ENCODE measurements around the gene PYGO2. TPM values are rescaled to one million over a fixed set of nuclear protein-coding genes. Genes with fewer than 3 reads are reported as not detected.
A peak's percentile ranks its signal among the peaks of the same experiment; 100 is the strongest.

PYGO2 gene
- total RNA-seq, 1 experiment from 2014 or later, result 16.2 TPM

DNA sequence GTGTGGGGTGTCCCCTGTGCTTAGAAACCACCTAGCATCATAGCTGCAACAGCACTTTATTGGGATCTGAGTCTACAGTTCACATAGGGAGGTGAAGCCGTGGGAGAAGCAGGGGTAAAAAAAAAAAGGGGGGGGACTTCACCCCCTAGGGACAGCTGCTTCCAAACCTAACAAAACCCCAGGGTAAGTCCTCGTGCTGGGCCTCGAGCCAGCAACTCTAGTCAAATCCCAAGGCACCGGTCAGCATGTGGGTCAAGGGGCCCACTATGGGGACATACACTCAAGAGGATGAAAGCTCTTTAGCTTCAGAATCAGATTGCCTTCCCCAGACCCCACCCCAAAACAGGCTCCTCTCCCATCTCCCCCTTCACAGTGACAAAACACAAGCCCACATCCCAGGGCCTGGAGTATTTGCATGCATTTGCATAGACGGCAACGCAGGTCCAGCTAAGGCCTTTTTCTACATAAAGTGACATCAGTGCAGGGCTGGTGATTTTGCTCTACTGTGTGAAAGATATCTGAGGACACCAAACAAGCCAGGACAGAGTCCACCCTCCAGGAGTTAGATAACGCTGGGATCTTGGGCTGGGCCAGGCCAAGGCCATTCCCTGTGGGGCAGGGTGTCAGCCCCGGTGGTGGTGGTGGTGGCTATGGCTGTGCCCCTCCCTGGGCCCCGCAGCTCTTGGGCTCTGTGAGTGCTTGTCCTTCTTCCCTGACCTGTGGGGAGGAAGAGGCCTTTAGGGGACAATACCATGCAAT lies 17.0 kb downstream of the PYGO2 start:
- H3K9me3 ChIP-seq, result no peaks in the 10 kb centered on the region
- no peak for DNase-seq

DNA sequence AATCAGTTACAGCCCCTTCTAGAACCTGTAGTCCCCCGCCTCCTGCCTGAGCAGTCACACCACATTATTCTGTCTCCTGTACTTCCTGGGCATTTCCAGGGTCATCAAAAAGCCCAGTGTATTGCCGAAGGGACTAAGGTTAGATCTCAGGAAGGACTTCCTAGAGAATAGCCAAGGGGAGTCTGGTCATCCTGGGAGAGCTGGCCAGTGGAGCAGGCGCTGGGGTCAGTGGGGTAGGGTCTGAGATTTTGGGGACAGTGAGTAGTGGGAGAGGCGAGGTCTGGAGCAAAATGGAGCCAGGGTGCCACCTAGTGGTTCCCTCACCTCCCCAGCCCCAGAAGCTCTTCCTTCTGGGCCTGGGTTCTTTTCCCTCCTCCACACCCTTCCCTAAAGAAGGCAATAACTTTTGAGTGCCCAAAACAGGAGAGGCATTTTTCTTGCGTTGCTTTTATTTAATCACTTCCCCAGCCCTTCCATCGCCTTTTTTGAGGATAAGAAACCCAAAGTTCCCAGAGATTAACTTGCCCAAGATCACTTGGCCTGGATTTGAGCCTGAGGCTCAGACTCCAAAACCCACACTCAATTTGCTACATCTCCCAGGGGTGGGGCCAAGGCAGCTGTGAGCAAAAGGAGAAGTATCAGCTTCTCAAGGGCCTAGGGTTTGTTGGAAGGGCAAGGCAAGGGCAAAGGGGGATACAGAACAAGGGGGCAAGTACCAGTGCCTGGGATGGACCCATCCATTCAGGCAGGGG lies 17.8 kb downstream of the PYGO2 start:
- peak; percentile 24 for DNase-seq
- Histone ChIP-seq H3K9me3 (no peaks in the 10 kb centered on the region), H3K27me3 (no peaks in the 10 kb centered on the region)

More for the DNA sequence above, 17.0 kb downstream of the PYGO2 start:
- H3K27me3 ChIP-seq, result no peaks in the 10 kb centered on the region
- no peak overlapping the region for H3K4me3 ChIP-seq
- H3K36me3 ChIP-seq, result no peaks in the 10 kb centered on the region

DNA sequence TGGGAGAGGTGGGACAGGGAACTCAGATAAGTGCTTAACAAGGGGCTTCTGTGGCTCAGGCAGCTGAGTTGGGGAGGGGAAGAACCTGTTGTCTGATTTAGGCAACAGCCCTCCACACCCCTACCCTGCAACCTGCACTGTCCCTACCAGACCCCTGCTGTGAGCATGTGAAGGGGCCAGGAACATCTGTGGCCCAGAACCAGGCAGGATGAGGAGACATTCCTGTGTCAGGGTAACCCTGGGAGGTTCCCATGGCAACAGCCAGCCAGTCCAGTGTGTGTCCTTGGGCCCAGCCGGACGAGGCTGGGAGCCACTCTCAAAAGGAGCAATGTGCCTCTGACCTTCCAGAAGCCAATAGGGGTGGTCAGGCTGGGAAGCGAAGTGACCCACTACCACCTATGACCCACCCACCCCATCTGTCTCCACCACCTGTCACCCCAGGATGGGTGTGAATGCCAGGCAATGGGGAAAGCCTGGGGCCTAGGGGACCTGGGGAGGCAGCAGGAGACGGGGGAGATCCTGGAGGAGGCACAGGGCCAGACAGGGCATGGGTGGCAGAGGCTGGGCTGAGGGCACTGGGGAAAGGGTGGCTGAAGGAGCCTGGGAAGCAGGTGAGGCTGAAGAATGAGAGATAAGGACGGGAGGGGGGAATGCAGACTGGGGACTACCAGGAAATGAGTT lies 20.1 kb downstream of the PYGO2 start:
- H3K9me3 ChIP-seq, result no peaks in the 10 kb centered on the region
- no peaks in the 10 kb centered on the region for H3K27me3 ChIP-seq
- no peak overlapping the region for H3K4me3 ChIP-seq
- DNase-seq, result no peak
- no peaks in the 10 kb centered on the region for H3K36me3 ChIP-seq

More for the DNA sequence above, 17.8 kb downstream of the PYGO2 start:
- Histone ChIP-seq H3K4me3 (no peak overlapping the region), H3K36me3 (no peaks in the 10 kb centered on the region)

DNA sequence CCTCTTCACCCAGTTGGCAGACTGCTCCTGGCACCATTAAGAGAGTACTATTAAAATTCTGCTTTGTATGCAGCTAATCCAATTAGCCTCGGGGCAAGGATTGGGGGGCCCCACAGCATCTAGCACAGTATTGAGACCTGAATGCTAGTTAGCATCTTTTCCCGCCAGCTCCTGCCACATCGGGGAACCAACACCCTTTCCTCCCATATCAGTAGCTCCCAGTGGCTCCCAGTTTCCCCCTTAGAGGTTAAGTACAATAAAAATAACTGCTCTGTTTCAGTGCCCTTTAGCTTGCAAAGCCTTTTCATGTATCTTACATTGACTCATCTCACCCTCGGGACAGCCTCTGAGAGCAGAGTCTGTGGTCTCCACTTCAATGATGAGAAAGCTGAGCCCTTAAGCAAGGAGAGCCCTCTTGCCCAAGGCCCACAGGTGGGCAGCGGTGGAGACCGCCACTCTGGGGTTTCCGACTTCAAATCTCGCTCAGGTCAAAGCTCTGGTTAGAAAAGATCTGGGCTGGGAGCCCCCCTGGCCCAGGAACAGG lies 20.9 kb downstream of the PYGO2 start:
- no peak for DNase-seq
- no peaks in the 10 kb centered on the region for H3K9me3 ChIP-seq
- no peaks in the 10 kb centered on the region for H3K27me3 ChIP-seq
- no peak overlapping the region for H3K4me3 ChIP-seq
- H3K36me3 ChIP-seq, result no peaks in the 10 kb centered on the region

DNA sequence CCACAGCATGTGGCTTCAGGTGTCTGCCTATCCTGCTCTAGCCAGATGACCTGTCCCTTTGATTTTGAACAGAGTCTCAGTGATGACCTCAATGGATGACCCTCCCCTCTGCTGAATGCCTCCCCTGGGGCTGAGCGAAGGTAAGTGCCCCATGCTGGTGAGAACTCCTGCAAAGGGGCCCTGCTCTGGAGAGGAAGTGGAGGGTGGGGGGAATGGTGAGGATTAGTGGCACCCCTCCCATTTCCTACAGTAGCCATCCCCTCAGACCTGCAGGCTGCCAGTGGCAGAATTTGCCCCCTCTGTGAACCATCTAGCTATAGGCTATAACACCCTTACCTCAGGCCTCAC lies 21.4 kb downstream of the PYGO2 start:
- H3K4me3 ChIP-seq, result no peak overlapping the region
- H3K36me3 ChIP-seq, result no peaks in the 10 kb centered on the region; the same call in 1 of the 2 replicates
- no peaks in the 10 kb centered on the region for H3K9me3 ChIP-seq
- DNase-seq, result no peak
- H3K27me3 ChIP-seq, result no peaks in the 10 kb centered on the region

DNA sequence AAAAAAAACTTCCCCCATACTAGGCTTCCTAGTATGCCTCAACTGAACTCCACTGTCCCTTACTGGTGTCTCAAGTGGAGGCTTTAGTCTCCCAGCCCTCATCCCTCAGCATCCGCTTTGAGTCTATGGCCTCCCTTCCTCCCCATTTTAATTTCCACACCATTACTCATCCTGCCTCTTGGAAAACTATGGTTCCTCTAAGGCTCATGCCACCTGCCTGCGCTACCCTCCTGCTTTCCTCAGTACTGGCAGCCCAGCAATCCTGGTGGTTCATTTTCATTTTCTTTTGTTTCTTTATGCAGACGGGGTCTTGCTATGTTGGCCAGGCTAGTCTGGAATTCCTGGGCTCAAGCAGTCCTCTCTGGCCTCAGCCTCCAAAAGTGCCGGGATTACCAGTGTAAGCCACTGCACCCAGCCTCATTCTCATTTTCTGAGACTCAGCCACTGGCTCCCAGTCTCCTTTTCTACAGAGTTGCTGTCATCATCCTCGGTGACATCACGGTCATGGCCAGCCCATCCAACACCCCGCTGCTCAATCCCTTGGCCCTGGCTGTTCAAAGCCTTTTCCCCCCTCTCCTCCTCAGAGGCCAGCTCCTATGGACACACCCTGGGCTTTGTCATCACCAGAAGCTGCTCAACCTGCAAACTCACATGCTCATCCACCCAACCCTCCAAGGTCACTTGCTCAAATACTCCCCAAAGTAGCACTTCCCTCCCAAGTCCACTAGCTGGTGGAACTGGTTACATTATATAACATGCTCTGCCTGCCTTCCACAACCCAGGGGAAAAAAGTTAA lies 22.8 kb downstream of the PYGO2 start:
- H3K9me3 ChIP-seq, result no peaks in the 10 kb centered on the region
- no peak overlapping the region for H3K4me3 ChIP-seq
- H3K27me3 ChIP-seq, result no peaks in the 10 kb centered on the region
- H3K36me3 ChIP-seq, result no peaks in the 10 kb centered on the region; the same call in 1 of the 2 replicates
- no peak for DNase-seq

DNA sequence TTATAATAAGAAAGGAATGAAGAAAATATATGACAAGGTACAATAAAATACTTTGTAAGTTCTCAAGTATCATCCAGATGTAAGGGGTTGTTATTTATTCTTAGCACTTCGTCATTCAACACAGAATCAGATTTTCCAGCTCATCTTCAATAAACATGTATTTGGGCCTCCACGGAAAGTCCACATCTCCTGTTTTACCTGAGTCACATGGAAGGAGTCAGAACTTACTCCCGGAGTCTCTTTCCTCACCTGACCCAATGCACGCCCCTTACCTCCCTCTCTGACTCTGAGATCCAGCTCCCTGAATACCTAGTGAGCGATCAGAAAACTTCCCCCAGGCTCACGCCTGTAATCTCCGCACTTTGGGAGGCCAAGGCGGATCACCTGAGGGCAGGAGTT lies 23.6 kb downstream of the PYGO2 start:
- no peak for DNase-seq
- peak overlapping the region; percentile 71 for H3K4me3 ChIP-seq

DNA sequence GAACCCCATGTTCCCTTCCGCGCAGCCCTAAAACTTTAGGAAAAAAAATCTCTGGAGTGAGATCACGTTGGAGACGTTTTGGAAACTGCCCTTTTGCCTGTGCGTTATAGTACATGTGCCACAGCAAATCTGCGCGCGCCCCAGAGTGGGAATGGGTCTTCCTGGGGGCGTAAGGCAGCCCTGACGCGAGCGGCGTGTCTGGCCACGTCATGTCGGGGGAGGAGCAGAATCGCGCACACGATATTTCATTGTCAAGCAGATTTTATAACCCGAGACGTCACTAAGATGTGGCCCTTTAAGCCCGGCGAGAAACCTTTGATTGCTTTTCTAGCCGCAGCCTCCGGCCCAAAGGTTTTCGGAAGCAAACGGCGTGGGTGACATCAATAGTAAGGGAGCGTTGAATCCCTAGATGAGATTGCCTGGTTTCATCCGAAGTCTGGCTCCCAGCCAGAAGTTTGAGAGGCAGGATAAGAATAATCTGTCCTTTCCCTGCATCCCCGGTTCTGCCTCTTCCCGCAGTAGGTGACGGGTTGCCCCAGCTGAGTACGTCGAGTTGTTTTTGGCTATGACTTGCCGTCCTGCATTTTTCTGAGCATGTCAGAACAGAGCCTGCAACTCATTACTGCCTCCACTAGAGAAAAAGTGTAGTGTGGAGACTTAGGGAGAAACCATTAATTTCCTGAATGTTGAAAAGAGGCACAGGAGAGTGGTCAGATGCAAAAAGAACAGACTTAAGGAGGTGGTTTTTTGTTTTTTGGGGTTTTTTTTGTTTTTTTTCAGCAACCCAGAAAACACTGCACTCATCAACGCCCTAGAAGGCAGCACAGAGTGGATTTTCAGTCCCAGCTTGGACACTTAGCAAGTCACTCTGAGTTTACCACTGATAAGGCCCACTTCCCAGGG lies 24.2 kb downstream of the PYGO2 start:
- peak; percentile 92 for DNase-seq
- peak overlapping the region; percentile 71 for H3K4me3 ChIP-seq
- H3K27me3 ChIP-seq, result no peaks in the 10 kb centered on the region
- H3K9me3 ChIP-seq, result no peaks in the 10 kb centered on the region
- no peaks in the 10 kb centered on the region; the same call in 1 of the 2 replicates for H3K36me3 ChIP-seq

More for the DNA sequence above, 23.6 kb downstream of the PYGO2 start:
- Histone ChIP-seq H3K27me3 (no peaks in the 10 kb centered on the region), H3K36me3 (no peaks in the 10 kb centered on the region; the same call in 1 of the 2 replicates), H3K9me3 (no peaks in the 10 kb centered on the region)

DNA sequence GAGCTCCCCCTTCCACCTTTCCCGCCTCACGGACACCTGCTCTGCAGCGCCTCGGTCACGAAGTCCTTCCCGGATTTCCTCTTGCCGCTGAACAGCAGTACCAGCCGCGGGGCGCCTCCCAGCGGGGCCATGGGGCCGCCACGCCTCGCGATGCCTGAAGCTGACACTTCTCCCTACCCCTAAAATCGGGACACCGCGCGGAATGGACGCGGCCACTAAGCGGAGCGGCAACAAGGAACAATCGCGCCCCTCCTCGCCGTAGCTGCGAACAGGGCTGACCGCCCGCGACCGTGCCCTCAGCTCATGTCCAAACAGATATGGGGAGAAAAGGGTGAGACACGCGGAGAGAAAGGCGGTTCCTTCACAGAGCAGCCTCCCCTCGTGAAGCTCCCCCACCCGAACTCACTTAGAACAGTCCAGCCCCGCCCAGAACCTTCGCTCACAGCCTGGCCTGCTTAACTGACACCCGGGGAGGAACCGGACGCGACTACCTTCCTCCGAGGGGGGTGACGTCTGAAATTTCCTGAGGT lies 25.0 kb downstream of the PYGO2 start, which contains the start of gene PMVK:
Gene PMVK (minus strand): TSS at position 165 of the 530 bp plus-strand sequence. CDS start 34 bp downstream, at position 131.
- peak; percentile 96 for DNase-seq
- no peaks in the 10 kb centered on the region for H3K27me3 ChIP-seq
- H3K9me3 ChIP-seq, result no peaks in the 10 kb centered on the region
- peaks cover 4% of the 10 kb centered on the region for H3K36me3 ChIP-seq
- H3K4me3 ChIP-seq, result peak within 1 kb of the TSS; percentile 71

DNA sequence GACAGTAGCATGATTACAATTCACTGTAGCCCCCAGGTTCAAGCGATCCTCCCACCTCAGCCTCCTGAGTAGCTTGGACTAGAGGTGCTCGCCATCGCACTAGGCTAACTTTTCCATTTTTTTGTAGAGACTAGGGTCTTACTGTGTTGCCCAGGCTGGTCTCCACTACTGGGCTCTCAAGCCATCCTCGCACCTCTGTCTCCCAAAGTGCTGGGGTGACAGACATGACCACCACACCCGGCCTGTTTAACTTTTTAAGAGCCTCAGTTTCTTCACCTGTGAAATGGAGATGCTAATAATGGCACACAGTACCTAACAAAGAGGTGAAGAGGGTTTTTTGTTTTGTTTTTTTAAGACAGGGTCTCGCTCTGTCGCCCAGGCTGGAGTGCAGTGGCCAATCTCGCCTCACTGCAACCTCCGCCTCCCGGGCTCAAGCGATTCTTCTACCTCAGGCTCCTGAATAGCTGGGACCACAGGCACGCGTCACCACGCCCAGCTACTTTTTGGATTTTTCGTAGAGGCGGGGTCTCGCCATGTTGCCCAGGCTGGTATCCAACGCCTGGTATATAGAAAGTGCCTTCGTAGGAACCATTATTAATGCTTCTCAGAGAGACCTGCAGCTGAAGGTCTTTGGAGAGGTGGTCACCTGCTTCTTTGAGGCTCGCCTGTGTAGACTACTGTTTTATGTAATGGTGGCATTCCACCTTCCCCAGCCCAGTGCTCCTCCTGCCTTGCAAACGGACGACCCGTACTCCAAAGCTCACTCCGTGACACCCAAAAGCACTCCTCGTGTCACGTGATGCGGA lies 25.6 kb downstream of the PYGO2 start:
- H3K27me3 ChIP-seq, result no peaks in the 10 kb centered on the region
- H3K36me3 ChIP-seq, result peaks cover 4% of the 10 kb centered on the region
- no peaks in the 10 kb centered on the region for H3K9me3 ChIP-seq
- DNase-seq, result no peak
- H3K4me3 ChIP-seq, result peak overlapping the region; percentile 71

DNA sequence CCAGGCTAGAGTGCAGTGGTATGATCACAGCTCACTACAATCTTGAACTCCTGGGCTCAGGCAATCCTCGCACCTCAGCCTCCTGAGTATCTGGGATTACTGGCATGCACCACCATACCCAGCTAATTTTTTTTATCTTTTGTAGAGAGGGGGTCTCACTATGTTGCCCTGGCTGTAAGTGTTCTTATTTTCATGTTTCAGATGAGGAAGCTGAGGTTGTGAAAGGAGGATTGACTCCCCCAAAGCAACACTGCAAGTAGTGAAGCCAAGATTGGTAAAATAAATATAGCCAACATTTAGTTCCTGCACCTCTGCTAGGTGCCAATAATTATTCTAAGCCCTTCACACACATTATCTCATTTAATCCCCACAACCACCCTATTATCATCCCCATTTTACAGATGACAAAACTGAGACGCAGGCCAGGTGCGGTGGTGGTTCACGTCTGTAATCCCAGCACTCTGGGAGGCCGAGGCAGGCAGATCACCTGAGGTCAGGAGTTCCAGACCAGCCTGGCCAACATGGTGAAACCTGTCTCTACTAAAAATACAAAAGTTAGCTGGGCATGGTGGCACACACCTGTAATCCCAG lies 27.1 kb downstream of the PYGO2 start:
- no peak overlapping the region for H3K4me3 ChIP-seq
- no peaks in the 10 kb centered on the region for H3K27me3 ChIP-seq
- H3K36me3 ChIP-seq, result peaks cover 16% of the 10 kb centered on the region
- no peaks in the 10 kb centered on the region for H3K9me3 ChIP-seq
- DNase-seq, result no peak

DNA sequence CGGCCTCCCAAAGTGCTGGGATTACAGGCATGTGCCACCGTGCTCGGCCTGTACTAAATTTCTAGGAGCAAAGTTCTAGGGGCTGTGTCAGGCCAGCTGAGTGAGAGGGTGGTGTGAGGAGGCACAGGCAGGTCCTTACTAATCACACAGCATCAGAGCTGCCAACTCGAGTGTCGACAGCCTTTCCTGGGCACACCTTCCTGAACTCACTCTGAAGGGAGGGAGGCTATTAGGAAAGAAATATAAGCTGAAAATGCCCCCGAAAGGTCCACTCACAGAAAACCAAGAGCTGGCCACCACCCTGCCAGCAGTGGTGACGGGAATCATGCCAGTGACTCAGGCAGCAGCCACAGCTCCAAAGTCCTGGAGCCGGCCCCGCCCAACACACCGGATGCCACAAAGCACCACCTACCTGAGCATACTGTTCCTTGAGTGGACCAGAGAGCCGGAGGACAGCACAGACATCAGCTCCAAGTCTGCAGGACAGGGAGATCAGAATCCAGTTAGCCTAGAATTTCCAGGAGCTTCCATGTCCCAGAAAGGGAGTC lies 29.6 kb downstream of the PYGO2 start:
- DNase-seq, result no peak
- H3K4me3 ChIP-seq, result no peak overlapping the region
- H3K27me3 ChIP-seq, result no peaks in the 10 kb centered on the region
- peaks cover 18% of the 10 kb centered on the region for H3K36me3 ChIP-seq
- no peaks in the 10 kb centered on the region for H3K9me3 ChIP-seq

DNA sequence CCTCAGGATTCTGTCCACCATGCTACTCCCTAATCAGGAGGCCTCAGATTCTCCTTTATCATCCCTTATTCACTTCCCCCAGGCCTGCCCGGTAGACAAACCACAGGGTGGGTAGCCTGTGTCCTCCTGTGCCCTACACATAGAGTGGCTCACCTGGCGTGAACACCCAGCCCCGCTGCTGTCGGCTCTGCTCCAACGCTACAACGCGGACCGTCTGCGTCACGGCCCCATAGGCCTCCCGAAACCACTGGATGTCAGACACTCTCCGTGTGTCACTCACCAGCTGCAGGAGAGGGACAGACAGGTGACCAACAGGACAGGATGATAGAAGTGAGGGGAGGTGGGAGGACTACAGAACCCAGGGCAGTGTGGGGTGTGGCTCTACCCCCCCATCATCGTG lies 35.4 kb downstream of the PYGO2 start:
- Histone ChIP-seq H3K4me3 (no peak overlapping the region), H3K36me3 (peaks cover 28% of the 10 kb centered on the region), H3K27me3 (no peaks in the 10 kb centered on the region), H3K9me3 (no peaks in the 10 kb centered on the region)
- no peak for DNase-seq
